OCI-M2 (cell line): Measurements from ENCODE around the gene ZFYVE21.

Experiments
- DNase-seq: peaks from one replicate; lab custom pipeline; 2025; ENCODE audit not compliant: unreplicated experiment; lab: John Stamatoyannopoulos, UW

Gene ZFYVE21

DNA sequence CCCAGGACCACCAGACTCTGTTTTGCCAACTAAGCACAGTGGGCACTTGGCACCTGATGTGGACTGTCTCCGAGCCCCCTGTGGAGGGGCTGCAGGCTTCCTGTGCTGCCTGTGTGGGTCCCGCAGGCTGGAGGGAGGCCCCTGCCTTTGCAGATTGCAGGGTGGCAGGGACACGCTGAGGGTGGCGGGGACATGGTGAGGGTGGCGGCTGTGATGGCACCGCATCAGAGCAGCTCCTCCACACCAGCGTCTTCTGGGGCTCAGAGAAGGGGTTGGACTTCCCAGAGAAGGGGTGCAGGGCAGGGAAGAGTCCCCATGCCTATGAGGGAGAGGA, 8.1 kb downstream of the ZFYVE21 start:
- DNase-seq, result no peak

DNA sequence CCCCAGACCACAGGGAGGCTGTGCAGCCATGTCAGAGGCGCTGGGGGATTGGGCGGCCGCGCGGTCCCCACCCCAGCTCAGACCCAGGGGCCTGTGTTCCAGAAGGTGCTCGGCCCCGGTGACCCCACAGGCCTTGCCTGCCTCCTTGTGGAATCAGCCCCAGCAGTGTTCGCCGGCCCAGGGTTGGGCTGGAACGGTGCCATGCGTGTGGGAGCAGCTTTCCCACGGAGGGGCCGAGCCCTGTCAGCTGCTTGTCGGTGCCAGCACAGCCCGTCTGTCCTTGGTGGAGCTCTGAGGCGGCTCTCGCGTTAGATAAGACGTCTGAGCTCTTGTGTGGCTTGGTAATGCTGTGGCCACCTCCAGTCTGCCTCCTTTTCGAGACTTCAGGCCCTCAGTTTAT, 8.5 kb downstream of the ZFYVE21 start:
- DNase-seq, result no peak

DNA sequence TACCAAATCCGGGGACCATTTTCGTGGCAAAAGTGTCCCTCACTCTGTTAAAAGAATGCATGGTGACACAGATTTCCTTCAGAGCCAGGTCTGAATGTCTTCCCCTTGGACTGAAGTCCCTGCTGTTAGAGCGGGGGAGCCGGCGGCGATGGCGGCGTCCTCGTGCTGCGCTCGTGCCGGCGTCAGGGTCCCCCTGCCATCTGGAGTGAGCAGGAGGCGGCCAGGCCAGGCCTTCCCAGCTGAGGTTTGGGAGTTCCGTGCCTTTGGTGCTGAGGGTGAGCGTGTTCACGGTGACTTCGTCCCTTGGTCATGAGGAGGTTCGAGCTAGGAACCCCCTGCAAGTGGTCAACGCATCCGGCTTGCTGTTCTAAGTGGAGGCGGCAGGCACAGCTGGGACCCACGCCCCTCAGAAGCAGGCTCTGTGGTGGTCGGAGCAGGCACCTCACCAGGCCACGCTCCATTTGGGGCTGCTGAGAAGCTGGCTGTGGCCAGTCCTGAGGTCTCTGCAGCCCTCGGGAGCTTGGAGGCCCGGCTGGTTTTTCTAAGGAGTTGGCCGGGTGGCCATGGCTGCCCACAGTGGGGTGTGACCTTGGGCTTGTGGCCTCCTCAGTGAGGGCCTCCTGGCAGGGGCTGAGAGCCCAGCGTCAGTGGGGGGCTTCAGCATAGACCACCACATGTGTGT, 9.5 kb downstream of the ZFYVE21 start:
- DNase-seq, result no peak

DNA sequence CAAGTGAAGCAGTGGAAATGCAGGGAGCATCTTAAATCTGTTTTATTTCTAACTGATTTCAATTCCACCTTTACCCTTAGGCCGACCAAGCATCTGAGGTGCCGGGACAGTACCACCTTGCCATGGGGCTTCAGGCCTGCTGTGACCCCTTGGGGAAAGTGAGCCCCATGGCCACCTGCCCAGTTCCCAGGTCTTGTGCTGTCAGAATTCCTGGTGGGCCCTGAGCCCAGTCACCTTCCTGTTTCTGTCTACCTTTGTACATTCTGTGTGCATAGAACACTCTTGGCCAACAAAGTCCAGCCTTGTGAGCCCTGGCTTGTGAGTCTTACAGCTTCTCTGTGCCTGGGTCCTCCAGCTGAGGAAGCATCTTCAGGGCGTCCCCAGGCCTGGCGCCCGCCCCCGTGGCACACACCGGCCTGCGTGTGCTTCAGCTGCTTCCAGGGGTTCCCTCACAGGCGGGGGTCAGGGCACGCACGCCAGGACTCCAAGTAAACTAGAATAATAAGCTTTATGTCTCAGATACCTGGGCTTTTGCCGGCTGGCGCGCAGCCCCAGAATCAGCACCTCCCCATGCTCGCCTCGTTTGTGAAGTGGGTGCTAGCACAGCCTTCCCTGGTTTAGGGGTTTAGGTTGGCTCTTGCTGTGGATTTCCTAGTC, 10.3 kb downstream of the ZFYVE21 start:
- no peak for DNase-seq

DNA sequence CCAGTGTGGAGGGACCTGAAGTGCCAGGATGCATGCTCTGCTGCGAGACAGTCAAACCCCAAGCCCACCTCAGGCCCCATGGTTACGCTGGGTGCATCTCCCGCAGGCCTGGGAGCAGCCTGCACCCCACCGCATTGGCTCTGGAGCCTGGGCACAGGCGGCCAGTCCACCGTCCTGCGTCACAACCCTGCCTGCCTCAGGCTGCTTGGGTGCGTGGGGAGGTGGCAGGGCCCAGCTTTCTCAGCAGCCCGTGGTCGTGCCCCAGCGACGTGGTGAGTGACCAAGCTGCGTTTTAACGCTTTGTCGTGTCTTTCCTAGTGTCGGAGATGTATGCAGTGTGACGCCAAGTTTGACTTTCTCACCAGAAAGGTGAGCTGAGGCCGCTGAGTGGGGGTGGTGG, 10.9 kb downstream of the ZFYVE21 start:
- DNase-seq, result no peak

DNA sequence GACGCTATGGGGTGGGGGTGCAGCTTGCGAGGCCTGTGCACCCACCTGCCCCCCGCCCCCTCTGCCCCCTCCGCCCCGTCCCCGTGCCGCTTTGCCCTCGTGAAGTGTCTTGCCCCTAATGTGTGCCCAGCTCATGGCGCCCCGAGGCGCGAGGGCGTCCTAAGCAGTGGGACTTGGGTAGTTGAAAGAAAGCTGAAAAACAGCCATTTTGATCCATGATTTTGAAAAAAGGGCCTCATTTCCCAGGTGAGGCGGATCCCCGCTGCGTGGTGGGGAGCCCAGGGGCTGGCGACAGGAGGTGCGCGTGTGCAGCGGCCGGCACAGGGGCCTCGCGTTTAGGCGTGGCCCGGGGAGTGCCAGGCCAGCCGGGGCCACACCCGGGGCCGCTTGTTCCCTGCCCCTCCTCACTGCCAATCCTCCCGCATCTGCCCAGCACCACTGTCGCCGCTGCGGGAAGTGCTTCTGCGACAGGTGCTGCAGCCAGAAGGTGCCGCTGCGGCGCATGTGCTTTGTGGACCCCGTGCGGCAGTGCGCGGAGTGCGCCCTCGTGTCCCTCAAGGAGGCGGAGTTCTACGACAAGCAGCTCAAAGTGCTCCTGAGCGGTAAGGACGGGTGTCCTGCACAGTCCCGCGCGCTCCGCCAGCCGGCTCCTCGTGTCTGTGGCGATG, 11.8 kb downstream of the ZFYVE21 start:
- no peak for DNase-seq

DNA sequence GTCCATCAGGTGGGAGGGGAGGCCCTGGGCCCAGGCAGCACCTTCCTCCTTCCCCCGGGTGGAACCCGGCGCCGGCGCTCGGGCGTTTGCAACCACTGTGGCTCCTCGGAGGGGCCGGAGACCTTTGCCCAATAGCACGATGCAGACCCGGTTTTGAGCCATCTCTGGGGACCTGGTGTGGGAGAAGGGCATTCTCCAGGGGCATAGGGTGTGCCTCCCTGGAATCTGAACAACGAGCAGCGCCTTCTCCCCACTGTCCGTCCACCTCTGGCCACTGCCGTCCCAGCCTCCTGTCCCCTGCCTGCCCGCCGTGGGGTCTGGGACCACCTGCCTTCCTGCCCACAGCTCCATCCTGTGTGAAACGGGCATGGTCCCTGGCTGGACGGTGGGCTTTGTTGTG, 12.5 kb downstream of the ZFYVE21 start:
- no peak for DNase-seq

DNA sequence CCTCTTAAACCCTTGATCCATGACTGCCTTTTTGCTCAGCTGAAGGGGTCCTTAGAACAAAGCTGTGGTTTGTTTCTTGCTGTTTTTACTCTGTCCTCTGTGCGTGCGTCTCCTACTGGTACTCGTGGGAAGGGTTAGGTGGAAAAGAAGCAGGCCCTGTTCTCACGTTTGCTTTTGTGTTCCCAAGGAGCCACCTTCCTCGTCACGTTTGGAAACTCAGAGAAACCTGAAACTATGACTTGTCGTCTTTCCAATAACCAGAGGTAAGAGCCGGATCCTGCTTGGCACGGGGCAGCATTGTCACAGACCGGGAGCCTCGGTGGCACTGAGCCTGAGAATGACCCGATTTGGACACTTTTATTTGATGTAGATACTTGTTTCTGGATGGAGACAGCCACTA, 13.1 kb downstream of the ZFYVE21 start:
- DNase-seq, result no peak

DNA sequence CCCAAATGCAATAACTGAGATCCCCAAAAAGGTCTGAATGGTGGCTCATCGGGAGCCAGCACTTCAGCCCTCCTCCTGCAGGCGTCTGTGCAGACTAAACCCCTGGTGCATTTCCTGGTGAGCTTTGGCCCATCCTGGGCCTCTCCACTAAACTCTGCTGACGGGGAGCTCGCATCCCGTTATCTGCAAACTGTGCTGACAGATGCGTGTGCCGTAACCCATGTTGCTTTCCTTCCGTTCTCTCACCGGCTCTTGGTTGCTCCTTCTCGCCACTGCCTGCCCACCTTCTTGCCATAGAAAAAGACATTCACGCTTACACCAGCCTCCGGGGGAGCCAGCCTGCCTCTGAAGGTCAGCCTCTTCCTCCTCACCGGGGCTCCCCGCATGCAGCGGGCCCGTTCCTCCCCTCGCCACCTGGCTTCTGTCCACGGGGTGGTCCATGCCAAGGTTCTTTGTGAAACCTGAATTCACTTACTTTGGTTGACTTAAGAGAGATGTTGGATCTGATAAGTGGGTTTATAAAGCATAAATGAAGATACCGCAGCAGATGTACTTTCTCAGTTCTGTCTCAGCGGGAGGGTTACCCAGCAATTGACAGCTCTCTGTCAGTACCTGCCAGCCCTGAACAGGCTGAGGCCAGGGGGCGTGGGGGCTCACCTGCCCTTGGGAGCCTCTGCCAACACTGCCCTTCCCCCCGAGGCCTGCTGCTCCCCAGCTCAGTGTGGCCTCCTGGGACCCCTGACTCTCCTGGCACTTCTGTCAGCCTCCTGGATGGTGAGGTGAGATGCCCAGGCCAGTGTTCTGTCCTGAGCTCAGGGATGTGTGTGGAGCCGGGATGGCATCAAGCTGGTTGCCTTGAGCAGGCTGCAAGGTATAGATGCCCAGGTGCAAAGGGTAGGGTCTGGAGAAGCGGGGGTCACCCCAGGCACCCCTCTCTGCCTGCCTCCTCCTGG, 14.2 kb downstream of the ZFYVE21 start:
- no peak for DNase-seq

DNA sequence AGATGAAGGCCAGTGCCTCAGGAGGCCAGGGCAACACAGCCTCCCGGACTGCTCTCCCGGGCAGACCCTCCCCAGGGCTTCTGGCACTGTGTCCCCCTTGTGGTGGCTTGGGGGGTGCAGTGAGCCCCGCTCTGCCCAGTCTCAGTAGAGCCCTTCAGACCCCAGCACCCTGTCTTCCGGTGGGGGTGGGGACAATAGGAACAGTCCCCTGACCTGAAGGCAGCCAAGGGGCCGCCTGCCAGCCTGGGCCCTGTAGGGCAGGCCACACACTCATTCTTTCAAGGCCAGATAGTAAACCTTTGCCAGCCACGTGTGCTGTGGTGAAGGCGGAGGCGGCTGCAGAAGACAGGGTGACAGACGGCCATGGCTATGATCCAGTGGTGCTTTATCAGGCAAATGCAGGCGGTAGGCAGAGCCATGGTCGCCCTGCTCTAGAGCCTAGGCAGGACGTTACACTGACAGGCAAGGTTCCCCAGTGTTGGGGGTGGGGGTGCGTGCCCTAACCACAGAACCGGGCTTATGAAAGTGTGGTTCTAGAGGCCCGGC, 15.0 kb downstream of the ZFYVE21 start:
- peak; percentile 87 for DNase-seq

DNA sequence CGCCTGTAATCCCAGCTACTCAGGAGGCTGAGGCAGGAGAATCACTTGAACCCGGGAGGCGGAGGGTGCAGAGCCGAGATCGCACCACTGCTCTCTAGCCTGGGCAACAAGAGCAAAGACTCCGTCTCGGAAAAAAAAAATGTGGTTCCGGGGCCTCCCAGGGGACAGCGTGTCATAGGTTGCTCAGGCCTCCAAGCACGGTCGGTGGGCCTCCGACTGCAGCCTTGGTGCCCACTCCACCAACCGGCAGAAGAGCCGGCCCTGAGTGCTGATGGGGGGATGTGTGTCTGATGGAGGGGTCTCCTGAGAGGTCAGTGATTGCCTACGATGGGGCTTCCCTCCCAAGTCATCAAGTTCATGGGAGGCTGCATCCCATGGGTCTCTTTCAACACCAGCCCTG, 15.9 kb downstream of the ZFYVE21 start:
- DNase-seq, result no peak

DNA sequence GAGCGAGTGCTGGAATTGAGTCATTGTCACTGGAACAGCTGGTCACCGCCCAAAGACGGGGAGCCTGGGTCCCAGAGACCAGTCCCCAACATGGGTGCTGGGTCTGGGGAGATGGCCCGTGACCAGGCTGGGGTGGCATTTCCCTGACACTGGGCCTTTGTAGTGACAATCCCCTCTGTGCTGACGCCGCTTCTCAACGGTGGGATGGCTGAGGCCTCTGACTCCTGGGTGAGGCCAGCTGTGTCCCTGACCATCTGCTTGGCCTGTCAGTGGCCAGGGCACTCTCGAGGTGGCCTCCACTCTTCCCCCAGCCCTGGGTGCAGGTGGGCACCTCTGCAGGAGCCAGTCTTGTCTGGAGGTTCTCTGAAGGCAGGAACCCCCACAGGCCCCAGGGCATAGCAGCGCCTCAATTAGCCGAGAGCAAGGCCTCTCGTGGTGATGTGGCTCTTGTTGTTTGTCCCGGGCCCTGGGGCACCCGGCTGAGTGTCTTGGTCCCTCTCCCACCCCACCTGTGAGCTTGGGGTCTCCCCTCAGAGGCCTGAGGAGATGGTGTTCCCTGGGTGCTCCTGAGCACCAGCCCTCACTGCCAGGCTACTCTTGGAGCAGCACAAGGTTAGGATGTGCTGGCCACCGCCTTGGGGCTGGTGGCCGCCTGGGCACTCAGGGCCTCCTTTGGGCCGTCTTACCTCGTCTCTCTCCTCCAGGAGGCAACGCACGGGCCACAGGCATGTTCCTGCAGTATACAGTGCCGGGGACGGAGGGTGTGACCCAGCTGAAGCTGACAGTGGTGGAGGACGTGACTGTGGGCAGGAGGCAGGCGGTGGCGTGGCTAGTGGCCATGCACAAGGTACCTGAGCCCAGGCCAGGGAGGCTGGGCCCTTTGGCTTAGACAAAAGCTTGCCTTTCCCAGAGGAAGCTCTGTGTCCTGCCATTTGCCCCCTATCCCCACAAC, 16.6 kb downstream of the ZFYVE21 start:
- no peak for DNase-seq

DNA sequence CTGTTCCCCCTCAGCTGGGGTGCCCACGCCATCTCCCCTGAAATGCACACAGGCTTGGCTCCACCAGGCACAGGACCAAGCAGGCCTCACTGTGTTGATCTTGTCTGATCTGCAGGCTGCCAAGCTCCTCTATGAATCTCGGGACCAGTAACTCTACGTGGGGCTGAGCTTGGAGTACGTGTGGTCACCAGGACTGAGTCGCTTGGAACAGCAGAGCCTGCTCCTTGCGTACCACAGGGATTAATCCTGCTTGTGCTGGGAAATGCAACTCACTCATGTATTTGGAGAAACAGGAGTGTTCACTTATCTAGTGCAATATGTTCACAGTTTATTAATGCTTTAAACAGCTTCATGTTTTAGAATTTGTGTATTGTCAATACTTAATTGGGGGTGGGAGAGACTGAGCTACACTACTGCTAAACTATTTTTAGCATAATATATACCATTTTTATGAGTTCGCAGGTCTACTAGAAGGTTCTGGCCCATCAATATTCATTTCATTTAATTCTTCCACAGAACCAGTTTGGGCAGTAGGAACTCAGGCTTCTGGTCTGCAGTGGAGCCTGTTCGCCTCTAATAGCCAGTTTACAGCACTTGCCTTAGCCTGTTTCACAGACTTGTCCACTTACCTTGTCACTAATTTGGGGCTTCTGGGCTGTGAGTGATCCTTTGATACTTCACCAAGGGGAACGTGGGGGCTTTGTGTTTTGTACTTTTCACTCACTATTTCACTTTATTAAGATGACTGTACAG, 17.4 kb downstream of the ZFYVE21 start:
- no peak for DNase-seq

DNA sequence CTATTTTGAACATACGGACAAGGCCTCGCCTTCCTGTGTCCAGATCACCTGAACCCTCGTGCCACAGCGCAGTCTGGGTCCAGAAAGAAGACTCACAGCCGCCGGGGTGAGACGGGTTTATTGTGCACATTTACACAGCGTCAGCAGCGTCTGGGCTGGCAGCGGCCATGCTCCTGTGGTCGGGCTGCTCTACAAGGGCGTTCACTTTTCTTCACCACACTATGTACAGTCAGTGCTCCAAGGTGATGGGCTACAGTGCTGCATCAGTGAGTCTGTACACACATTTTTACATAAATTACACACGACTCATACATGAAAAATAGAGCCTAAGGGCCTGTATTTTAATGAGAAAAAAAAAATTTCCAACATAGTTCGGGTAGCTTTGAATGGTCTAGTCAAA, 18.0 kb downstream of the ZFYVE21 start:
- no peak for DNase-seq

DNA sequence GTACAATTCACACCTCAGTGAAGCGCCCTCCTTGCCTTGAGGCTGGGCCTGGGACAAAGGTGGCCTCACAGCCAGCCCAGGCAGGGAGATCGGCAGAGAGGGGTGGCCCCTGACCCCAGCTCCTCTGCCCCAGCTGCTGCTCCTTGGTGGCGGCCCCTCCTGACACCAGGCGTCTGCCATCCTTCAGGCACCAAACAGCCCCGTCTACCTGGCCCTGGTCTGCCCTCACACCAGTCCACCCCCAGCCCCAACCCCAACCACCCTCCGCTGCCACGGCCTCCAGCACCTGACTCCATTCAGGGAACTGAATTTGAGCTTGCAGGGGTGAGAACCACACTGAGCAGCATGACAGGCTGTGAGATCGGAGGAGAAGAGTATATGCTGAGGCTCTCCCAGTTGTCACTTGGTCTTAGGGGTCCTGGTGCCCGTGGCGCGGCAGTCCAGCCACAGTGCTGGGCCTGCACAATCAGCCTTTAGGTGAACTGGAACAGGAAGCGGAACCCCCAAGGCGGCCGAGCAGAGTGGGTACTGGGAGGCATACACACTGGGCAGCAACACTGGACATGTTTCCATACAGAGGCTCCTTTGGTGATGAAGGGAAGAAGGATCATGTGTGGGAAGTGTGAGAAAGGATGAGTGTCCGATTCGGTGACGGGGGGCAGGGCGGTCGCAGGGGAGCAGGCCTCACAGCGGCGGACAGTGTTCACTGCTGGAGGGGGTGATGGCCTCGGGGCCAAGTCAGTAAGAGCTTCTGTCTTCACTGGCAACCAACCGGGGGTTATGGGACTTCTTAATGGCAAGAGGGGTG, 18.7 kb downstream of the ZFYVE21 start:
- DNase-seq, result no peak

DNA sequence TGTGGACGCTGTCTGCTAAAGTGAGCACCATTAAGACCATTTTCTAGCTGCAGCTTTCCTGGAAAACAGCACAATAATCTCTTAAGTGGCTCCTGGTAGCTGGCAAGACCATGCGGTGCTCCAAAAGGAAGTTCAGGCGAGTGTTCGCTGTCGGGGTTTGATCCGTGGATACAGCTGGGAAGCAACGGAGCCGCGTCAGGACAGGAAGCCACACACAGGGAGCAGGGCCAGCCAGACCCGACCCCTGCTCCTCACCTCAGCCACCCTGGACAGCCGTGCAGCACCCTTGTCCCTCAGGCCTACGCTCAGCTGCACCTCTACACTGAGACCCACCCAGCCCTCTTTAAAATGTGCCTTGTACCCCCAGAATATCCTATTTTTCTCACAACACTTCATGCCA, 19.4 kb downstream of the ZFYVE21 start:
- no peak for DNase-seq

DNA sequence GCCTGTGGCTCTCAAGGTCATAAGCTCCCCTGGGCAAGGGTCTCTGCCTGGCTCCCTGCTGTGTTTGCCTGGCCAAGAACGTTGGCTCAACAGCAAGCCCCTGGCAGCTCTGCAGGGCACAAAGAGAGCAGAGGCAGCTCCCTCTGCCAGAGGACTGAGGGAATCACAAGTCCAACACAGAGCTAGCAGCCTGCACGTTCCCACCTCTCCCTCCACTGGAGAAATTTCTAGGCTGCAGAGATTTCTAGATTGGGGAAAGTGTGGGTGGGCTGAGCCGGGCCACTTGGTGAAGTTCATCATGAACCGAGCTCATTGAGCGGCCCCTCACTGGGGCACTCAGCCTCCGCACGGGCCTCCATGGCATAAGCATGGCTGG, 19.8 kb downstream of the ZFYVE21 start:
- DNase-seq, result no peak

DNA sequence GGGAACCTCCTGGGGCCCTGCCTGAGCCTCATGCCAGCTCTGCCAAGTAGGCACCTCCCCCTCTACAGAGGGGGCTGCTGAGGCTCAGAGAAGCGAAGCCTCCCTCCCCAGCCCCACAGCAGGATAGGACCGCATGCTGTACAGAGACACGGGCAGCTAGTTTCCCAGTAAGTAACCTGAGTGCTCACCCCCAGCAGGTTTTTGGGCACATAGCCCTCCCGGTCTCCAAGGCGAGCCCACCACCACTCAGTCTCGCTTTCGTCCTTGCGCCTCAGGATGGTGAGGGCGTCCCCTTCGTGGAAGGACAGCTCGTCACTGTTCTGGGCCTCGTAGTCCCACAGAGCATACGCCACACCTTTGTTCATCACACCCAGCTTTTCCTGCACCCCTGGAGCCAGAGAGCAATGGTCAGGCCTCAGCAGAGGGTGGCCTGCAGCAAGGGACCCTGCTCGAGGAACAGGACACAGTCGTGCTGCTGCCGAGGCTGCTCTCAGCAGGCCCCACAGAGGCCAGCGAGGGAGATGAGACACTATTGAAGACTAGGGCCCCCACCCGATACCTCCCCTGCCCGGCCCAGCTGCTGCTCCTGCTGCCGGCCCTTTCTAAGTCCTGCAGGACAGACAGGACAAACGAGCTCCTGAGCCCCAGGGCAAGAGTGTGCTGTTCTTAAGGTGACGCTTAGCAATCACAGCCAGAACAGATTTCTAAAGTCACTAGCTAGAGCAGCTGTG, 20.4 kb downstream of the ZFYVE21 start:
- DNase-seq, result no peak
